BE2C (cell line): ENCODE measurements around the gene SLC6A9.

Experiments
- DNase-seq: peaks from one replicate; pipeline ENCODE4 v3.0.0-alpha.2; 2020
- H3K27me3 ChIP-seq: fragments of 250-450 bp; sonication (Bioruptor Pico); 2 replicates; pipeline ENCODE4 v1.5.1; 2020; ENCODE audit warnings: mild to moderate bottlenecking
- H3K36me3 ChIP-seq: fragments of 250-450 bp; sonication (Bioruptor Pico); 2 replicates; pipeline ENCODE4 v1.5.1; 2020; ENCODE audit warnings: mild to moderate bottlenecking
- H3K4me1 ChIP-seq: fragments of 250-450 bp; sonication (Bioruptor Pico); 2 replicates; pipeline ENCODE4 v1.5.1; 2020
- H3K4me3 ChIP-seq: 2 replicates; pipeline ENCODE4 v1.5.1; 2011; ENCODE audit warnings: low read depth, low read length
- H3K9me3 ChIP-seq: fragments of 250-450 bp; sonication (Bioruptor Pico); 2 replicates; pipeline ENCODE4 v1.5.1; 2020
- TF ChIP-seq, protein P1 (sequence below): IDR thresholded peaks from 2 replicates; pipeline ENCODE4 v1.5.1; 2012; ENCODE audit warnings: mild to moderate bottlenecking, low read depth, low read length

The SLC6A9 gene

DNA sequence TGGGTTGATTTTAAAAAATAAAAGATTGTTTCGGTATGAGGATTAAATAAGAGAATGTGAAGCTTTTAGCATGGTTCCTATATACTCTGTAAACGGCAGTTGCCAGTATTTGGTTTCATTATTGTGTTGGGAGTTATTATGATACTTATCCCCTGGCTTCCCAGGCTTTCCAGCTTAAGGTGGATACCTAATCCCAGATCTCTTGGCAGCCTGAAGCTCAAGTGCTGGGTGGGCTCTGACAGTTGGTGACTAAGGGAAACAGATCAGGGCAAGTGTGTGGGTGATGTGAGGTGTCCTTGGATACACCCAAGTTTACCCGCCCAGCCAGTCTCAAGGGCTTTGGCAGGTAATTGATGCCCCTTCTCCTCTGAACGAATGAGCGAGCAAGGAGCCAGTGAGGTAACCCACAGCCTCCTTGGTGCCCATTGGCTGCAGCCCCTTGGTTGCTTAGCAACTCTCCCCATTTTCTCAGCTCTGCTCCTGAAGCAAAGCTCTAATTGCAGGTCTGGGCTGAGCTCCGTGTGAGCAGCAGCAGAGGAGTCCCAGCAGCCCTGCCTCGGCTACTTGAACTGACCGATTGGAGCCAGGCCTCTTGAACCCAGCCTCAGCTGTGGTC is 78.4 kb downstream of the SLC6A9 start:
- no peak for DNase-seq
- H3K9me3 ChIP-seq, result no peaks in the 10 kb centered on the region
- no peak overlapping the region for H3K4me3 ChIP-seq
- H3K4me1 ChIP-seq, result no peaks in the 10 kb centered on the region
- H3K36me3 ChIP-seq, result peaks cover 3% of the 10 kb centered on the region; the same call in 1 of the 2 replicates
- TF ChIP-seq, protein P1, sequence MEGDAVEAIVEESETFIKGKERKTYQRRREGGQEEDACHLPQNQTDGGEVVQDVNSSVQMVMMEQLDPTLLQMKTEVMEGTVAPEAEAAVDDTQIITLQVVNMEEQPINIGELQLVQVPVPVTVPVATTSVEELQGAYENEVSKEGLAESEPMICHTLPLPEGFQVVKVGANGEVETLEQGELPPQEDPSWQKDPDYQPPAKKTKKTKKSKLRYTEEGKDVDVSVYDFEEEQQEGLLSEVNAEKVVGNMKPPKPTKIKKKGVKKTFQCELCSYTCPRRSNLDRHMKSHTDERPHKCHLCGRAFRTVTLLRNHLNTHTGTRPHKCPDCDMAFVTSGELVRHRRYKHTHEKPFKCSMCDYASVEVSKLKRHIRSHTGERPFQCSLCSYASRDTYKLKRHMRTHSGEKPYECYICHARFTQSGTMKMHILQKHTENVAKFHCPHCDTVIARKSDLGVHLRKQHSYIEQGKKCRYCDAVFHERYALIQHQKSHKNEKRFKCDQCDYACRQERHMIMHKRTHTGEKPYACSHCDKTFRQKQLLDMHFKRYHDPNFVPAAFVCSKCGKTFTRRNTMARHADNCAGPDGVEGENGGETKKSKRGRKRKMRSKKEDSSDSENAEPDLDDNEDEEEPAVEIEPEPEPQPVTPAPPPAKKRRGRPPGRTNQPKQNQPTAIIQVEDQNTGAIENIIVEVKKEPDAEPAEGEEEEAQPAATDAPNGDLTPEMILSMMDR, result no peak
- no peaks in the 10 kb centered on the region for H3K27me3 ChIP-seq

- H3K4me3 ChIP-seq, result no peak overlapping the region
- no peaks in the 10 kb centered on the region; the same call in 1 of the 2 replicates for H3K36me3 ChIP-seq
- no peak for DNase-seq
- H3K9me3 ChIP-seq, result no peaks in the 10 kb centered on the region
- H3K4me1 ChIP-seq, result no peaks in the 10 kb centered on the region
- no peaks in the 10 kb centered on the region for H3K27me3 ChIP-seq
- TF ChIP-seq, protein P1, result no peak
Observed at GRCh38 chr1:43951021-43951985, 80.0 kb downstream of the SLC6A9 start.

DNA sequence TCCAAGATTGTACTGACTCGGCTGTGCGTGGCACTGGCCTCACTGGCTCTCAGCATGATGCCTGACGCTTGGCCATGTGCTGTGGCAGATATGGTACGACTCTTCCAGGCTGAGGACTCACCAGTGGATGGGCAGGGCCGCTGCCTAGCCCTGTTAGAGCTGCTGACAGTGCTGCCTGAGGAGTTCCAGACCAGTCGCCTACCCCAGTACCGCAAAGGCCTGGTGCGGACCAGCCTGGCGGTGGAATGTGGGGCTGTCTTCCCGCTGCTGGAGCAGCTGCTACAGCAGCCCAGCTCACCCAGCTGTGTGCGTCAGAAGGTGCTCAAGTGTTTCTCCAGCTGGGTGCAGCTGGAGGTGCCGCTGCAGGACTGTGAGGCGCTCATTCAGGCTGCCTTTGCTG is 81.6 kb downstream of the SLC6A9 start:
- Histone ChIP-seq H3K36me3 (no peaks in the 10 kb centered on the region; the same call in 1 of the 2 replicates), H3K9me3 (no peaks in the 10 kb centered on the region), H3K4me1 (no peaks in the 10 kb centered on the region), H3K27me3 (no peaks in the 10 kb centered on the region), H3K4me3 (no peak overlapping the region)
- DNase-seq, result no peak
- TF ChIP-seq, protein P1, result no peak

- Histone ChIP-seq H3K27me3 (no peaks in the 10 kb centered on the region), H3K36me3 (no peaks in the 10 kb centered on the region; the same call in 1 of the 2 replicates), H3K4me1 (no peaks in the 10 kb centered on the region), H3K4me3 (peak overlapping the region; percentile 80), H3K9me3 (no peaks in the 10 kb centered on the region)
- TF ChIP-seq, protein P1, result no peak
- peak; percentile 30 for DNase-seq
Observed at GRCh38 chr1:43947874-43948437, 83.3 kb downstream of the SLC6A9 start.

- Histone ChIP-seq H3K4me3 (peak overlapping the region; percentile 80), H3K9me3 (no peaks in the 10 kb centered on the region), H3K36me3 (no peaks in the 10 kb centered on the region; the same call in 1 of the 2 replicates), H3K4me1 (no peaks in the 10 kb centered on the region), H3K27me3 (no peaks in the 10 kb centered on the region)
- DNase-seq, result no peak
- TF ChIP-seq, protein P1, result no peak
Observed at GRCh38 chr1:43947061-43947873, 84.0 kb downstream of the SLC6A9 start.
